Endothelial cell of umbilical vein (primary cell): ENCODE results near the gene HAPLN1.

Source experiments
- CTCF ChIP-seq, 2 donors: IDR thresholded peaks; 1 replicate in 1 of 2; 2 replicates in 1 of 2; pipeline ENCODE4 v1.5.1; 2011; ENCODE audit warnings: low read length in 2 of 2, mild to moderate bottlenecking in 2 of 2, moderate library complexity in 2 of 2, control low read depth in 1 of 2, inconsistent platforms in 1 of 2, low read depth in 1 of 2; ENCODE audit not compliant: insufficient read depth in 1 of 2; ENCODE audit errors: extremely low read depth in 1 of 2
- EZH2 ChIP-seq: IDR thresholded peaks from 2 replicates; pipeline ENCODE4 v1.6.1; 2012; ENCODE audit warnings: borderline replicate concordance, low read depth, mild to moderate bottlenecking, moderate library complexity, low read length, inconsistent platforms; ENCODE audit not compliant: severe bottlenecking
- FOS ChIP-seq: IDR thresholded peaks from 2 replicates; pipeline ENCODE4 v1.6.1; 2011; ENCODE audit warnings: mild to moderate bottlenecking, low read length, moderate library complexity, borderline replicate concordance; ENCODE audit not compliant: insufficient read depth
- GATA2 ChIP-seq: IDR thresholded peaks from 2 replicates; pipeline ENCODE4 v1.7.0; 2011; ENCODE audit warnings: low read depth, mild to moderate bottlenecking, moderate library complexity, mixed read lengths, low read length; ENCODE audit not compliant: insufficient read length, insufficient read depth
- JUN ChIP-seq: IDR thresholded peaks from 2 replicates; pipeline ENCODE4 v1.6.1; 2011; ENCODE audit warnings: borderline replicate concordance, low read depth; ENCODE audit not compliant: insufficient read length, insufficient read depth
- MAX ChIP-seq: IDR thresholded peaks from 2 replicates; pipeline ENCODE4 v1.6.1; 2011; ENCODE audit not compliant: insufficient read depth, insufficient read length
- POLR2A ChIP-seq: IDR thresholded peaks from 2 replicates; pipeline ENCODE4 v1.6.1; 2012; ENCODE audit warnings: low read depth, mild to moderate bottlenecking, control low read depth, low read length
- POLR2AphosphoS5 ChIP-seq: IDR thresholded peaks from 2 replicates; pipeline ENCODE4 v1.6.1; 2012; ENCODE audit warnings: low read depth, mild to moderate bottlenecking, control low read depth, low read length, moderate library complexity; ENCODE audit not compliant: insufficient read depth

- TF ChIP-seq CTCF (IDR thresholded peaks at IDR 0.05; ENCODE audit: extremely low read depth in 1 of 2, insufficient read depth in 1 of 2, low read depth in 1 of 2, low read length in 2 of 2) (no peak), POLR2AphosphoS5 (no peak), EZH2 (no peak), MAX (no peak), POLR2A (no peak), JUN (no peak), GATA2 (no peak), FOS (no peak)
Measured at GRCh38 chr5:83654427-83654994, 66.1 kb downstream of the HAPLN1 start.
